WTC11 (cell line): ENCODE measurements around the gene IFNAR1. TPM values are rescaled to one million over a fixed set of nuclear protein-coding genes. Genes with fewer than 3 reads are reported as not detected.

ENCODE experiments used
- ATAC-seq: fragments of 200-7000 bp; cut with Tn5 transposase; 2 replicates; pipeline ENCODE4 v1.10.0; 2021; ENCODE audit warnings: mild to moderate bottlenecking, moderate library complexity
- CTCF ChIA-PET: fragments of 300-600 bp; sonication (Branson Sonifier 250); formaldehyde crosslinking; loops from one replicate; lab custom pipeline; 2021; ENCODE audit warnings: antibody characterized with exemption; lab: Charles Lee
- POLR2A ChIA-PET: fragments of 350-600 bp; sonication (Branson Sonifier 250); formaldehyde crosslinking; loops from one replicate; lab custom pipeline; 2021; ENCODE audit warnings: antibody characterized with exemption; lab: Charles Lee
- DNase-seq: peaks from one replicate; pipeline ENCODE4 v3.0.0; 2021; ENCODE audit warnings: low spot score
- H3K27ac Mint-ChIP-seq: 2 replicates; pipeline ENCODE4 v1.8.0; 2021; ENCODE audit warnings: mixed read lengths
- H3K27me3 Mint-ChIP-seq: 2 replicates; pipeline ENCODE4 v1.8.0; 2021; ENCODE audit warnings: low read depth, mild to moderate bottlenecking, moderate library complexity, mixed read lengths
- H3K36me3 Mint-ChIP-seq: 2 replicates; pipeline ENCODE4 v1.8.0; 2021; ENCODE audit warnings: mixed read lengths
- H3K4me1 Mint-ChIP-seq: 2 replicates; pipeline ENCODE4 v1.8.0; 2022; ENCODE audit warnings: mixed read lengths
- H3K4me3 Mint-ChIP-seq: 2 replicates; pipeline ENCODE4 v1.8.0; 2021; ENCODE audit warnings: mild to moderate bottlenecking, moderate library complexity, mixed read lengths
- H3K9me3 Mint-ChIP-seq: 2 replicates; pipeline ENCODE4 v1.8.0; 2021; ENCODE audit warnings: mixed read lengths
- ARID4B ChIP-seq: sonication (generic); formaldehyde crosslinking; IDR thresholded peaks from 2 replicates; pipeline ENCODE4 v1.8.0; 2023; ENCODE audit warnings: missing genetic modification reagents, mild to moderate bottlenecking, borderline replicate concordance
- ATF6 ChIP-seq: sonication (generic); formaldehyde crosslinking; IDR thresholded peaks from 2 replicates; pipeline ENCODE4 v1.8.1; 2023; ENCODE audit warnings: mild to moderate bottlenecking, missing genetic modification reagents
- E2F4 ChIP-seq: sonication (generic); formaldehyde crosslinking; IDR thresholded peaks from 2 replicates; pipeline ENCODE4 v1.8.1; 2022; ENCODE audit warnings: low read depth, mild to moderate bottlenecking, moderate library complexity, missing genetic modification reagents, borderline replicate concordance
- GABPB1 ChIP-seq: sonication (generic); formaldehyde crosslinking; IDR thresholded peaks from 2 replicates; pipeline ENCODE4 v1.8.1; 2023; ENCODE audit warnings: mild to moderate bottlenecking, missing genetic modification reagents
- GTF2I ChIP-seq: fragments of 250-450 bp; sonication (Bioruptor Pico); conservative IDR thresholded peaks from 2 replicates; pipeline ENCODE4 v1.4.0; 2021; ENCODE audit warnings: mild to moderate bottlenecking
- HMGA2 ChIP-seq: fragments of 250-450 bp; sonication (Bioruptor Pico); IDR thresholded peaks from 2 replicates; pipeline ENCODE4 v1.4.0; 2021; ENCODE audit warnings: mild to moderate bottlenecking, moderate library complexity
- IRF2 ChIP-seq: sonication (generic); formaldehyde crosslinking; IDR thresholded peaks from 2 replicates; pipeline ENCODE4 v1.8.0; 2022; ENCODE audit warnings: low read depth, missing genetic modification reagents, borderline replicate concordance
- NR1H2 ChIP-seq: sonication (generic); formaldehyde crosslinking; IDR thresholded peaks from 2 replicates; pipeline ENCODE4 v1.9.0; 2021; ENCODE audit warnings: mild to moderate bottlenecking, moderate library complexity, missing genetic modification reagents
- PRRX2 ChIP-seq: fragments of 250-450 bp; sonication (Bioruptor Pico); IDR thresholded peaks from 2 replicates; pipeline ENCODE4 v1.8.0; 2021; ENCODE audit warnings: mild to moderate bottlenecking
- RORB ChIP-seq: fragments of 250-450 bp; sonication (Bioruptor Pico); IDR thresholded peaks from 2 replicates; pipeline ENCODE4 v1.9.0; 2021; ENCODE audit warnings: mild to moderate bottlenecking
- ZNF121 ChIP-seq: sonication (generic); formaldehyde crosslinking; IDR thresholded peaks from 2 replicates; pipeline ENCODE4 v1.8.0; 2023; ENCODE audit warnings: missing genetic modification reagents
- total RNA-seq: library from RNA; stranded (reverse); gene quantifications from 3 replicates; pipeline ENCODE4 v1.2.3, GENCODE V29; 2021
- TF ChIP-seq, protein P1 (sequence below): sonication (generic); formaldehyde crosslinking; conservative IDR thresholded peaks from 2 replicates; pipeline ENCODE4 v1.8.1; 2023; ENCODE audit warnings: mild to moderate bottlenecking, low read depth, missing genetic modification reagents, moderate library complexity
- TF ChIP-seq, protein P2 (sequence below): sonication (generic); formaldehyde crosslinking; IDR thresholded peaks from 2 replicates; pipeline ENCODE4 v1.8.1; 2022; ENCODE audit warnings: missing genetic modification reagents, borderline replicate concordance
- TF ChIP-seq, protein P3 (sequence below): sonication (generic); formaldehyde crosslinking; IDR thresholded peaks from 2 replicates; pipeline ENCODE4 v1.8.1; 2023; ENCODE audit warnings: mild to moderate bottlenecking, missing genetic modification reagents, borderline replicate concordance
- TF ChIP-seq, protein P4 (sequence below): sonication (generic); formaldehyde crosslinking; IDR thresholded peaks from 2 replicates; pipeline ENCODE4 v1.8.1; 2023; ENCODE audit warnings: mild to moderate bottlenecking, missing genetic modification reagents, moderate library complexity

IFNAR1 gene
- total RNA-seq, 1 experiment from 2014 or later, result 12.2 TPM

- no peak for ATAC-seq
- POLR2A ChIA-PET, result interaction anchor here (0.6 to 2.0 kb wide), 8 partner anchors 26 to 94 kb away, joined by 3 to 17 read pairs (median 4); partner anchors contain the start of genes IFNGR2 and IL10RB
- H3K4me1 Mint-ChIP-seq, result no peaks in the 10 kb centered on the region
- no peak overlapping the region for H3K27ac Mint-ChIP-seq
- peaks cover 6% of the 10 kb centered on the region; the same call in 1 of the 2 replicates for H3K36me3 Mint-ChIP-seq
- H3K9me3 Mint-ChIP-seq, result peaks cover 5% of the 10 kb centered on the region
- DNase-seq, result no peak
- TF ChIP-seq GABPB1 (CRISPR knock-in tag) (0 out of 2 replicates have a peak, but pooled peaks have one; percentile 15), PRRX2 (CRISPR knock-in tag) (0 out of 2 replicates have a peak, but pooled peaks have one; percentile 2), E2F4 (no peak)
- TF ChIP-seq, all 79 proteins: peak for 2
- CTCF ChIA-PET, result interaction anchor here (0.6 to 2.1 kb wide), 9 partner anchors 23 to 300 kb away, joined by 3 to 26 read pairs (median 5); partner anchors contain the start of genes DNAJC28, IL10RB and OLIG2
- H3K4me3 Mint-ChIP-seq, result no peak overlapping the region
- H3K27me3 Mint-ChIP-seq, result no peaks in the 10 kb centered on the region
Measured at GRCh38 chr21:33325222-33326067, 675 bp downstream of the IFNAR1 start.

DNA sequence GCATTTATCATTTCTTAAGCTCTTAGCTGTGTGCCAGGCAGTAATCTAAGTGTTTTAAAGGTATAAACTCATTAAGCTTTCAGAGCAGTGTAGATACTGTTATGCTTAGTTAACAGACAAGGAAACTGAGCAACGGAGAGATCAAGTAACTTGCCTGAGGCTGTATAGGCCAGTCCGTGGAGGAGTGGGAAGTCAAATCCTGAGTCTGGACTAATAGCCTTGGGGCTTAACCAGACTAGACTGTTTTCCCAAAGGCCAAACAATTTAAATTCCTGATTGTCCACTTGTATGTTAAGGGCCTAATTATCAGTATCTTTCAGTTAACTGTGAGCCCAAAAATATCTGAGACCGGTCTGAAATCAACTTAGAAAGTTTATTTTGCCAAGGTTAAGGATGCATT lies 2.6 kb downstream of the IFNAR1 start:
- ChIA-PET CTCF (interaction anchor here (0.8 to 1.0 kb wide), 2 partner anchors 24 to 127 kb away, joined by 3 to 4 read pairs; no protein-coding TSS in a partner anchor), POLR2A (no interaction called here)
- H3K27ac Mint-ChIP-seq, result no peak overlapping the region
- H3K9me3 Mint-ChIP-seq, result peaks cover 4% of the 10 kb centered on the region
- H3K4me1 Mint-ChIP-seq, result no peaks in the 10 kb centered on the region
- DNase-seq (no peak), ATAC-seq (no peak)
- peaks cover 16% of the 10 kb centered on the region for H3K36me3 Mint-ChIP-seq
- no peak overlapping the region for H3K4me3 Mint-ChIP-seq
- no peaks in the 10 kb centered on the region for H3K27me3 Mint-ChIP-seq
- no peak for TF ChIP-seq IRF2
- no peak for TF ChIP-seq GTF2I (CRISPR knock-in tag)
- TF ChIP-seq, protein P1, sequence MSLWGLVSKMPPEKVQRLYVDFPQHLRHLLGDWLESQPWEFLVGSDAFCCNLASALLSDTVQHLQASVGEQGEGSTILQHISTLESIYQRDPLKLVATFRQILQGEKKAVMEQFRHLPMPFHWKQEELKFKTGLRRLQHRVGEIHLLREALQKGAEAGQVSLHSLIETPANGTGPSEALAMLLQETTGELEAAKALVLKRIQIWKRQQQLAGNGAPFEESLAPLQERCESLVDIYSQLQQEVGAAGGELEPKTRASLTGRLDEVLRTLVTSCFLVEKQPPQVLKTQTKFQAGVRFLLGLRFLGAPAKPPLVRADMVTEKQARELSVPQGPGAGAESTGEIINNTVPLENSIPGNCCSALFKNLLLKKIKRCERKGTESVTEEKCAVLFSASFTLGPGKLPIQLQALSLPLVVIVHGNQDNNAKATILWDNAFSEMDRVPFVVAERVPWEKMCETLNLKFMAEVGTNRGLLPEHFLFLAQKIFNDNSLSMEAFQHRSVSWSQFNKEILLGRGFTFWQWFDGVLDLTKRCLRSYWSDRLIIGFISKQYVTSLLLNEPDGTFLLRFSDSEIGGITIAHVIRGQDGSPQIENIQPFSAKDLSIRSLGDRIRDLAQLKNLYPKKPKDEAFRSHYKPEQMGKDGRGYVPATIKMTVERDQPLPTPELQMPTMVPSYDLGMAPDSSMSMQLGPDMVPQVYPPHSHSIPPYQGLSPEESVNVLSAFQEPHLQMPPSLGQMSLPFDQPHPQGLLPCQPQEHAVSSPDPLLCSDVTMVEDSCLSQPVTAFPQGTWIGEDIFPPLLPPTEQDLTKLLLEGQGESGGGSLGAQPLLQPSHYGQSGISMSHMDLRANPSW, result no peak
- TF ChIP-seq ATF6, result no peak
- no peak for TF ChIP-seq ARID4B
- TF ChIP-seq, protein P2, sequence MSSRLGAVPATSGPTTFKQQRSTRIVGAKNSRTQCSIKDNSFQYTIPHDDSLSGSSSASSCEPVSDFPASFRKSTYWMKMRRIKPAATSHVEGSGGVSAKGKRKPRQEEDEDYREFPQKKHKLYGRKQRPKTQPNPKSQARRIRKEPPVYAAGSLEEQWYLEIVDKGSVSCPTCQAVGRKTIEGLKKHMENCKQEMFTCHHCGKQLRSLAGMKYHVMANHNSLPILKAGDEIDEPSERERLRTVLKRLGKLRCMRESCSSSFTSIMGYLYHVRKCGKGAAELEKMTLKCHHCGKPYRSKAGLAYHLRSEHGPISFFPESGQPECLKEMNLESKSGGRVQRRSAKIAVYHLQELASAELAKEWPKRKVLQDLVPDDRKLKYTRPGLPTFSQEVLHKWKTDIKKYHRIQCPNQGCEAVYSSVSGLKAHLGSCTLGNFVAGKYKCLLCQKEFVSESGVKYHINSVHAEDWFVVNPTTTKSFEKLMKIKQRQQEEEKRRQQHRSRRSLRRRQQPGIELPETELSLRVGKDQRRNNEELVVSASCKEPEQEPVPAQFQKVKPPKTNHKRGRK (CRISPR knock-in tag), result no peak
- TF ChIP-seq, protein P3, sequence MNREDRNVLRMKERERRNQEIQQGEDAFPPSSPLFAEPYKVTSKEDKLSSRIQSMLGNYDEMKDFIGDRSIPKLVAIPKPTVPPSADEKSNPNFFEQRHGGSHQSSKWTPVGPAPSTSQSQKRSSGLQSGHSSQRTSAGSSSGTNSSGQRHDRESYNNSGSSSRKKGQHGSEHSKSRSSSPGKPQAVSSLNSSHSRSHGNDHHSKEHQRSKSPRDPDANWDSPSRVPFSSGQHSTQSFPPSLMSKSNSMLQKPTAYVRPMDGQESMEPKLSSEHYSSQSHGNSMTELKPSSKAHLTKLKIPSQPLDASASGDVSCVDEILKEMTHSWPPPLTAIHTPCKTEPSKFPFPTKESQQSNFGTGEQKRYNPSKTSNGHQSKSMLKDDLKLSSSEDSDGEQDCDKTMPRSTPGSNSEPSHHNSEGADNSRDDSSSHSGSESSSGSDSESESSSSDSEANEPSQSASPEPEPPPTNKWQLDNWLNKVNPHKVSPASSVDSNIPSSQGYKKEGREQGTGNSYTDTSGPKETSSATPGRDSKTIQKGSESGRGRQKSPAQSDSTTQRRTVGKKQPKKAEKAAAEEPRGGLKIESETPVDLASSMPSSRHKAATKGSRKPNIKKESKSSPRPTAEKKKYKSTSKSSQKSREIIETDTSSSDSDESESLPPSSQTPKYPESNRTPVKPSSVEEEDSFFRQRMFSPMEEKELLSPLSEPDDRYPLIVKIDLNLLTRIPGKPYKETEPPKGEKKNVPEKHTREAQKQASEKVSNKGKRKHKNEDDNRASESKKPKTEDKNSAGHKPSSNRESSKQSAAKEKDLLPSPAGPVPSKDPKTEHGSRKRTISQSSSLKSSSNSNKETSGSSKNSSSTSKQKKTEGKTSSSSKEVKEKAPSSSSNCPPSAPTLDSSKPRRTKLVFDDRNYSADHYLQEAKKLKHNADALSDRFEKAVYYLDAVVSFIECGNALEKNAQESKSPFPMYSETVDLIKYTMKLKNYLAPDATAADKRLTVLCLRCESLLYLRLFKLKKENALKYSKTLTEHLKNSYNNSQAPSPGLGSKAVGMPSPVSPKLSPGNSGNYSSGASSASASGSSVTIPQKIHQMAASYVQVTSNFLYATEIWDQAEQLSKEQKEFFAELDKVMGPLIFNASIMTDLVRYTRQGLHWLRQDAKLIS (CRISPR knock-in tag), result no peak
- TF ChIP-seq HMGA2, result no peak
- TF ChIP-seq, protein P4, sequence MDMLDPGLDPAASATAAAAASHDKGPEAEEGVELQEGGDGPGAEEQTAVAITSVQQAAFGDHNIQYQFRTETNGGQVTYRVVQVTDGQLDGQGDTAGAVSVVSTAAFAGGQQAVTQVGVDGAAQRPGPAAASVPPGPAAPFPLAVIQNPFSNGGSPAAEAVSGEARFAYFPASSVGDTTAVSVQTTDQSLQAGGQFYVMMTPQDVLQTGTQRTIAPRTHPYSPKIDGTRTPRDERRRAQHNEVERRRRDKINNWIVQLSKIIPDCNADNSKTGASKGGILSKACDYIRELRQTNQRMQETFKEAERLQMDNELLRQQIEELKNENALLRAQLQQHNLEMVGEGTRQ (CRISPR knock-in tag), result no peak
- TF ChIP-seq ZNF121 (CRISPR knock-in tag), result no peak
- no peak for TF ChIP-seq RORB (CRISPR knock-in tag)
- no peak for TF ChIP-seq NR1H2
